HepG2 (cell line): ENCODE measurements around the gene MOK. TPM values are rescaled to one million over a fixed set of nuclear protein-coding genes. Genes with fewer than 3 reads are reported as not detected.
A peak's percentile ranks its signal among the peaks of the same experiment; 100 is the strongest.

ENCODE experiments used
- ATF4 ChIP-seq, 2 experiments: fragments of 450-650 bp in 1 of 2; sonication (generic) in 1 of 2; formaldehyde crosslinking; IDR thresholded peaks; 2 replicates each; pipeline versions ENCODE4 v1.5.0 to v1.8.0; 2020 to 2022; ENCODE audit warnings: mild to moderate bottlenecking in 1 of 2, missing genetic modification reagents in 1 of 2
- BHLHE40 ChIP-seq: IDR thresholded peaks from 2 replicates; pipeline ENCODE4 v1.6.1; 2011; ENCODE audit warnings: low read length, improper control_type of control experiment
- CHD4 ChIP-seq: fragments of 200-600 bp; sonication (generic); IDR thresholded peaks from 2 replicates; pipeline ENCODE4 v1.7.0; 2017; ENCODE audit warnings: mild to moderate bottlenecking, low read length, borderline replicate concordance
- HES4 ChIP-seq: sonication (generic); formaldehyde crosslinking; IDR thresholded peaks from 2 replicates; pipeline ENCODE4 v1.9.0; 2021; ENCODE audit warnings: mild to moderate bottlenecking, missing genetic modification reagents, borderline replicate concordance
- KDM2A ChIP-seq: sonication (generic); formaldehyde crosslinking; IDR thresholded peaks from 2 replicates; pipeline ENCODE4 v1.4.0; 2020; ENCODE audit warnings: low read depth, missing genetic modification reagents, borderline replicate concordance
- MAFG ChIP-seq: sonication (generic); formaldehyde crosslinking; IDR thresholded peaks from 2 replicates; pipeline ENCODE4 v1.5.1; 2020; ENCODE audit warnings: mild to moderate bottlenecking, missing genetic modification reagents
- PAXIP1 ChIP-seq: sonication (generic); formaldehyde crosslinking; conservative IDR thresholded peaks from 2 replicates; pipeline ENCODE4 v1.4.0; 2020; ENCODE audit warnings: mild to moderate bottlenecking, missing genetic modification reagents, moderate library complexity
- SATB2 ChIP-seq: sonication (generic); formaldehyde crosslinking; IDR thresholded peaks from 2 replicates; pipeline ENCODE4 v1.5.0; 2020; ENCODE audit warnings: missing genetic modification reagents
- SOX5 ChIP-seq: IDR thresholded peaks from 2 replicates; pipeline ENCODE4 v1.6.1; 2016; ENCODE audit warnings: borderline replicate concordance
- TEAD3 ChIP-seq: optimal IDR thresholded peaks from 2 replicates; pipeline ENCODE3; 2016; ENCODE audit warnings: borderline replicate concordance
- TRAFD1 ChIP-seq: sonication (generic); formaldehyde crosslinking; IDR thresholded peaks from 2 replicates; pipeline ENCODE4 v1.5.1; 2020; ENCODE audit warnings: missing genetic modification reagents, mild to moderate bottlenecking, borderline replicate concordance
- ZBTB21 ChIP-seq: sonication (generic); formaldehyde crosslinking; IDR thresholded peaks from 2 replicates; pipeline ENCODE4 v1.4.0; 2020; ENCODE audit warnings: missing genetic modification reagents
- ZNF724P ChIP-seq: sonication (generic); formaldehyde crosslinking; IDR thresholded peaks from 2 replicates; pipeline ENCODE4 v1.8.0; 2022; ENCODE audit warnings: missing genetic modification reagents, borderline replicate concordance
- ZNF775 ChIP-seq: sonication (generic); formaldehyde crosslinking; IDR thresholded peaks from 2 replicates; pipeline ENCODE4 v1.4.0; 2020; ENCODE audit warnings: missing genetic modification reagents, mild to moderate bottlenecking, moderate library complexity, borderline replicate concordance
- ZSCAN22 ChIP-seq: sonication (generic); formaldehyde crosslinking; IDR thresholded peaks from 2 replicates; pipeline ENCODE4 v1.4.0; 2020; ENCODE audit warnings: mild to moderate bottlenecking, missing genetic modification reagents
- polyA plus RNA-seq, 8 experiments: library from polyadenylated mRNA; depleted of rRNA in 3 of 8; stranded (reverse) in 7 of 8; unstranded in 1 of 8; fragments of >200 nt; fragmentation: Illumina TruSeq in 4 of 8; extraction: Trizol in 4 of 8; gene quantifications; 2 replicates each; pipeline versions ENCODE4 v1.2.1 to v1.2.3, GENCODE V29; 2011 to 2016; ENCODE audit warnings: low read depth in 4 of 8, missing spikeins in 1 of 8, mixed read lengths in 1 of 8; ENCODE audit not compliant: insufficient read depth in 1 of 8
- total RNA-seq, 5 experiments: library from RNA; depleted of rRNA; stranded (reverse); fragments of >200 nt; fragmentation: Illumina TruSeq; extraction: Trizol; gene quantifications; 2 replicates each; pipeline ENCODE4 v1.2.3, GENCODE V29; 2016; ENCODE audit warnings: low read depth in 1 of 5
- TF ChIP-seq, protein P1 (sequence below), 2 experiments: sonication (generic) in 1 of 2; formaldehyde crosslinking in 1 of 2; IDR thresholded peaks; 2 replicates each; pipeline versions ENCODE4 v1.4.0 to v1.6.1; 2016 to 2020; ENCODE audit warnings: borderline replicate concordance in 1 of 2, low read depth in 1 of 2, mild to moderate bottlenecking in 1 of 2, missing genetic modification reagents in 1 of 2
- TF ChIP-seq, protein P2 (sequence below): sonication (generic); formaldehyde crosslinking; IDR thresholded peaks from 2 replicates; pipeline ENCODE4 v1.4.0; 2020; ENCODE audit warnings: mild to moderate bottlenecking, missing genetic modification reagents, borderline replicate concordance

Gene MOK
- total and polyA plus RNA-seq, 2 of the 13 experiments (the other 11 are each of a cell fraction or from before 2014, with no cell fraction given): 15.3 to 16.9 TPM

- peak in 1 of 2 experiments; percentile 98; a peak in 2 of 4 replicates for TF ChIP-seq ATF4 (CRISPR knock-in tag; IDR thresholded peaks at IDR 0.05)
- no peak for TF ChIP-seq ZSCAN22
- no peak for TF ChIP-seq ZBTB21
- 0 out of 2 replicates have a peak, but pooled peaks have one; percentile 4 for TF ChIP-seq BHLHE40
- TF ChIP-seq ZNF724P (CRISPR knock-in tag): no peak
- peak; percentile 85 for TF ChIP-seq TEAD3 (CRISPR knock-in tag)
- no peak for TF ChIP-seq ZNF775 (CRISPR knock-in tag)
- peak; percentile 37; the same call in 1 of the 2 replicates for TF ChIP-seq SATB2 (CRISPR knock-in tag)
- TF ChIP-seq, protein P1, sequence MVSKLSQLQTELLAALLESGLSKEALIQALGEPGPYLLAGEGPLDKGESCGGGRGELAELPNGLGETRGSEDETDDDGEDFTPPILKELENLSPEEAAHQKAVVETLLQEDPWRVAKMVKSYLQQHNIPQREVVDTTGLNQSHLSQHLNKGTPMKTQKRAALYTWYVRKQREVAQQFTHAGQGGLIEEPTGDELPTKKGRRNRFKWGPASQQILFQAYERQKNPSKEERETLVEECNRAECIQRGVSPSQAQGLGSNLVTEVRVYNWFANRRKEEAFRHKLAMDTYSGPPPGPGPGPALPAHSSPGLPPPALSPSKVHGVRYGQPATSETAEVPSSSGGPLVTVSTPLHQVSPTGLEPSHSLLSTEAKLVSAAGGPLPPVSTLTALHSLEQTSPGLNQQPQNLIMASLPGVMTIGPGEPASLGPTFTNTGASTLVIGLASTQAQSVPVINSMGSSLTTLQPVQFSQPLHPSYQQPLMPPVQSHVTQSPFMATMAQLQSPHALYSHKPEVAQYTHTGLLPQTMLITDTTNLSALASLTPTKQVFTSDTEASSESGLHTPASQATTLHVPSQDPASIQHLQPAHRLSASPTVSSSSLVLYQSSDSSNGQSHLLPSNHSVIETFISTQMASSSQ (IDR thresholded peaks at IDR 0.05; ENCODE audit: low read depth): no peak
- TF ChIP-seq, protein P1 (CRISPR knock-in tag; IDR thresholded peaks at IDR 0.05; ENCODE audit: borderline replicate concordance): no peak
- TF ChIP-seq HES4 (CRISPR knock-in tag): no peak
- TF ChIP-seq SOX5 (CRISPR knock-in tag): peak; percentile 17; the same call in 1 of the 2 replicates
- TF ChIP-seq, protein P2, sequence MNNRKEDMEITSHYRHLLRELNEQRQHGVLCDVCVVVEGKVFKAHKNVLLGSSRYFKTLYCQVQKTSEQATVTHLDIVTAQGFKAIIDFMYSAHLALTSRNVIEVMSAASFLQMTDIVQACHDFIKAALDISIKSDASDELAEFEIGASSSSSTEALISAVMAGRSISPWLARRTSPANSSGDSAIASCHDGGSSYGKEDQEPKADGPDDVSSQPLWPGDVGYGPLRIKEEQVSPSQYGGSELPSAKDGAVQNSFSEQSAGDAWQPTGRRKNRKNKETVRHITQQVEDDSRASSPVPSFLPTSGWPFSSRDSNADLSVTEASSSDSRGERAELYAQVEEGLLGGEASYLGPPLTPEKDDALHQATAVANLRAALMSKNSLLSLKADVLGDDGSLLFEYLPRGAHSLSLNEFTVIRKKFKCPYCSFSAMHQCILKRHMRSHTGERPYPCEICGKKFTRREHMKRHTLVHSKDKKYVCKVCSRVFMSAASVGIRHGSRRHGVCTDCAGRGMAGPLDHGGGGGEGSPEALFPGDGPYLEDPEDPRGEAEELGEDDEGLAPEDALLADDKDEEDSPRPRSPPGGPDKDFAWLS (CRISPR knock-in tag): no peak
- TF ChIP-seq PAXIP1 (CRISPR knock-in tag): peak; percentile 61
- TF ChIP-seq MAFG (CRISPR knock-in tag): no peak
- no peak for TF ChIP-seq CHD4
- TF ChIP-seq TRAFD1 (CRISPR knock-in tag): no peak
- TF ChIP-seq KDM2A (CRISPR knock-in tag): peak; percentile 27; the same call in 1 of the 2 replicates
Measured at GRCh38 chr14:102185360-102185759, 119.6 kb downstream of the MOK start (continued).
